ENCODE results near the gene CEP112.

CEP112 gene

GRCh38 chr17:65730711-65731169 is 461.2 kb downstream of the CEP112 start:
- Histone ChIP-seq H3K36me3 (ENCODE audit: control insufficient read depth in 1 of 2, insufficient read depth in 2 of 2, low read length in 2 of 2) (no peaks in the 10 kb centered on the region), H3K23ac (ENCODE audit: low read length) (no peak overlapping the region), H2AK5ac (ENCODE audit: low read length) (no peak overlapping the region), H3K79me1 (ENCODE audit: low read length) (no peaks in the 10 kb centered on the region), H3K4me3 (ENCODE audit: low read depth, low read length) (no peak overlapping the region), H3K27ac (ENCODE audit: low read depth, low read length) (no peak overlapping the region), H3K14ac (ENCODE audit: low read length) (no peak overlapping the region), H3K4me1 (ENCODE audit: control insufficient read depth in 1 of 2, insufficient read depth in 2 of 2, low read length in 2 of 2) (no peaks in the 10 kb centered on the region), H3K4me2 (ENCODE audit: low read length) (no peak overlapping the region), H2BK120ac (ENCODE audit: insufficient read depth, low read length, poor library complexity) (no peak overlapping the region), H2BK5ac (ENCODE audit: low read depth, low read length, poor library complexity) (no peak overlapping the region), H3K9me3 (ENCODE audit: insufficient read depth, low read depth, low read length) (no peaks in the 10 kb centered on the region), H4K91ac (ENCODE audit: low read depth, low read length) (no peak overlapping the region), H3K9ac (ENCODE audit: low read length) (no peak overlapping the region), H3K79me2 (ENCODE audit: control insufficient read depth, insufficient read depth, low read length, poor library complexity) (no peaks in the 10 kb centered on the region), H3K27me3 (ENCODE audit: insufficient read depth, low read length) (no peaks in the 10 kb centered on the region), H2AFZ (ENCODE audit: insufficient read depth, low read length, poor library complexity) (no peak overlapping the region), H3K4ac (ENCODE audit: low read depth, low read length) (no peak overlapping the region), H2BK12ac (ENCODE audit: low read length) (no peak overlapping the region), H4K12ac (ENCODE audit: low read depth, low read length) (no peak overlapping the region), H3K18ac (ENCODE audit: low read length) (no peak overlapping the region), H4K8ac (ENCODE audit: low read depth, low read length) (no peak overlapping the region)
- no peak for DNase-seq
- WGBS (ENCODE audit: extremely low coverage, insufficient coverage, insufficient read length), result no CpG with 5 or more reads among the region's 3 CpGs

- Histone ChIP-seq H3K79me2 (ENCODE audit: control insufficient read depth, insufficient read depth, low read length, poor library complexity) (no peaks in the 10 kb centered on the region), H2BK5ac (ENCODE audit: low read depth, low read length, poor library complexity) (no peak overlapping the region), H4K12ac (ENCODE audit: low read depth, low read length) (no peak overlapping the region)
Measured at GRCh38 chr17:65729207-65729606, 462.7 kb downstream of the CEP112 start.

DNA sequence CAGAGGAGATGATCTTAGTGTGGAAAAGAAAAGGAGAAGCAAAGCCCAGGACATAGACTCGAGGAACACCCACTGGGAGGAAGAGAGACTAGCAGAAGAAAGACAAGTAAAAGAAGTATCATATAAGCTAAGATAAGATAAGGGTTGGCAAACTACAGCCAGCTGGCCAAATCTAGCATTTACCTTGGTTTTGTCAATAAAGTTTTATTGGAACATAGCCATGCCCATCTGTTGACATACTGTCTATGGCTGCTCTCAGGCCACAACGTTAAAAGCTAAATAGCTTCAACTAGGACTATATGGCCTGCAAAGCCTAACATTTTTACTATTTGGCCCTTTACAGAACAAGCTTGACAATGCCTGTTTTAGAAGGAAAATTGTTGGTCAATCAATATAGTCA is 464.1 kb downstream of the CEP112 start:
- Histone ChIP-seq H3K4me2 (ENCODE audit: low read length) (no peak overlapping the region), H2BK12ac (ENCODE audit: low read length) (no peak overlapping the region), H3K9ac (ENCODE audit: low read length) (no peak overlapping the region), H3K23ac (ENCODE audit: low read length) (no peak overlapping the region), H3K27ac (ENCODE audit: low read depth, low read length) (no peak overlapping the region), H3K27me3 (ENCODE audit: insufficient read depth, low read length) (no peaks in the 10 kb centered on the region), H4K91ac (ENCODE audit: low read depth, low read length) (no peak overlapping the region), H2BK120ac (ENCODE audit: insufficient read depth, low read length, poor library complexity) (no peak overlapping the region), H2BK5ac (ENCODE audit: low read depth, low read length, poor library complexity) (no peak overlapping the region), H3K79me2 (ENCODE audit: control insufficient read depth, insufficient read depth, low read length, poor library complexity) (no peaks in the 10 kb centered on the region), H3K18ac (ENCODE audit: low read length) (no peak overlapping the region), H4K12ac (ENCODE audit: low read depth, low read length) (no peak overlapping the region), H2AFZ (ENCODE audit: insufficient read depth, low read length, poor library complexity) (no peak overlapping the region), H3K4me3 (ENCODE audit: low read depth, low read length) (no peak overlapping the region), H3K4ac (ENCODE audit: low read depth, low read length) (no peak overlapping the region), H3K14ac (ENCODE audit: low read length) (no peak overlapping the region), H3K79me1 (ENCODE audit: low read length) (no peaks in the 10 kb centered on the region), H3K36me3 (ENCODE audit: control insufficient read depth in 1 of 2, insufficient read depth in 2 of 2, low read length in 2 of 2) (no peaks in the 10 kb centered on the region), H2AK5ac (ENCODE audit: low read length) (no peak overlapping the region), H3K9me3 (ENCODE audit: insufficient read depth, low read depth, low read length) (no peaks in the 10 kb centered on the region), H3K4me1 (ENCODE audit: control insufficient read depth in 1 of 2, insufficient read depth in 2 of 2, low read length in 2 of 2) (no peaks in the 10 kb centered on the region), H4K8ac (ENCODE audit: low read depth, low read length) (no peak overlapping the region)
- WGBS (ENCODE audit: extremely low coverage, insufficient coverage, insufficient read length), result no CpG with 5 or more reads among the region's 2 CpGs
- no peak for DNase-seq

More at GRCh38 chr17:65729207-65729606, 462.7 kb downstream of the CEP112 start:
- WGBS (ENCODE audit: extremely low coverage, insufficient coverage, insufficient read length), result no CpG with 5 or more reads among the region's 3 CpGs
- H3K18ac ChIP-seq (ENCODE audit: low read length), result no peak overlapping the region
- no peak overlapping the region for H2AK5ac ChIP-seq (ENCODE audit: low read length)
- no peak overlapping the region for H3K14ac ChIP-seq (ENCODE audit: low read length)
- H3K9me3 ChIP-seq (ENCODE audit: insufficient read depth, low read depth, low read length), result no peaks in the 10 kb centered on the region
- no peak overlapping the region for H3K9ac ChIP-seq (ENCODE audit: low read length)
- no peaks in the 10 kb centered on the region for H3K79me1 ChIP-seq (ENCODE audit: low read length)
- no peak overlapping the region for H2BK12ac ChIP-seq (ENCODE audit: low read length)
- H2AFZ ChIP-seq (ENCODE audit: insufficient read depth, low read length, poor library complexity), result no peak overlapping the region
- no peak overlapping the region for H2BK120ac ChIP-seq (ENCODE audit: insufficient read depth, low read length, poor library complexity)
- H3K23ac ChIP-seq (ENCODE audit: low read length), result no peak overlapping the region
- H3K4me2 ChIP-seq (ENCODE audit: low read length), result no peak overlapping the region
- no peaks in the 10 kb centered on the region for H3K4me1 ChIP-seq (ENCODE audit: control insufficient read depth in 1 of 2, insufficient read depth in 2 of 2, low read length in 2 of 2)
- DNase-seq, result no peak
- H3K4ac ChIP-seq (ENCODE audit: low read depth, low read length), result no peak overlapping the region
- H3K36me3 ChIP-seq (ENCODE audit: control insufficient read depth in 1 of 2, insufficient read depth in 2 of 2, low read length in 2 of 2), result no peaks in the 10 kb centered on the region
- H3K27ac ChIP-seq (ENCODE audit: low read depth, low read length), result no peak overlapping the region
- H4K8ac ChIP-seq (ENCODE audit: low read depth, low read length), result no peak overlapping the region
- no peaks in the 10 kb centered on the region for H3K27me3 ChIP-seq (ENCODE audit: insufficient read depth, low read length)
- H3K4me3 ChIP-seq (ENCODE audit: low read depth, low read length), result no peak overlapping the region
- H4K91ac ChIP-seq (ENCODE audit: low read depth, low read length), result no peak overlapping the region

DNA sequence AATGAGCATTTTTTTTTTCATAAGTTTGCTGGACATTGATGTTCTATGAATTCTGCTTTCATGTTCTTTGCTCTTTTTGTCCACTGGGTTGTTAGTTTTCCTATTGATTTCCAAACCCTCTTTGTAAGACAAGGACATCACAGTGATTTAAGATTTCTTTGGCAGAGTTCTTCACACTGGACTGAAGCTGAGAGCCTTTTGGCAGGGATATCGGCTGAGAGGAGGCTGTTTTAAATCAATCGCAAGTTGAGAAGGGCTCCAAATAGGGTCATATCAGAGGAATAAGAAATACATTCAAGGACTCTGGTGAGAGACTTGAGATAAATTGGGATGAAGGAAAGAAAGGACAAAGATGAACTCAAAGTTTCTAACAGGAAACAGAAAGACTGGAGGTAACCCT is 464.7 kb downstream of the CEP112 start:
- no peak overlapping the region for H4K91ac ChIP-seq (ENCODE audit: low read depth, low read length)
- H3K79me2 ChIP-seq (ENCODE audit: control insufficient read depth, insufficient read depth, low read length, poor library complexity), result no peaks in the 10 kb centered on the region
- H2AFZ ChIP-seq (ENCODE audit: insufficient read depth, low read length, poor library complexity), result no peak overlapping the region
- H4K8ac ChIP-seq (ENCODE audit: low read depth, low read length), result no peak overlapping the region
- H2AK5ac ChIP-seq (ENCODE audit: low read length), result no peak overlapping the region
- H3K14ac ChIP-seq (ENCODE audit: low read length), result no peak overlapping the region
- no peak overlapping the region for H3K27ac ChIP-seq (ENCODE audit: low read depth, low read length)
- no peak overlapping the region for H3K18ac ChIP-seq (ENCODE audit: low read length)
- no peak overlapping the region for H3K9ac ChIP-seq (ENCODE audit: low read length)
- no peak overlapping the region for H2BK5ac ChIP-seq (ENCODE audit: low read depth, low read length, poor library complexity)
- no peak overlapping the region for H2BK12ac ChIP-seq (ENCODE audit: low read length)
- no peaks in the 10 kb centered on the region for H3K27me3 ChIP-seq (ENCODE audit: insufficient read depth, low read length)
- no peak overlapping the region for H3K4me2 ChIP-seq (ENCODE audit: low read length)
- DNase-seq, result no peak
- H3K79me1 ChIP-seq (ENCODE audit: low read length), result no peaks in the 10 kb centered on the region
- no peaks in the 10 kb centered on the region for H3K9me3 ChIP-seq (ENCODE audit: insufficient read depth, low read depth, low read length)
- WGBS (ENCODE audit: extremely low coverage, insufficient coverage, insufficient read length), result no CpG with 5 or more reads among the region's 2 CpGs
- no peak overlapping the region for H3K4me3 ChIP-seq (ENCODE audit: low read depth, low read length)
- H3K4me1 ChIP-seq (ENCODE audit: control insufficient read depth in 1 of 2, insufficient read depth in 2 of 2, low read length in 2 of 2), result no peaks in the 10 kb centered on the region
- no peak overlapping the region for H4K12ac ChIP-seq (ENCODE audit: low read depth, low read length)
- no peak overlapping the region for H3K23ac ChIP-seq (ENCODE audit: low read length)
- no peak overlapping the region for H2BK120ac ChIP-seq (ENCODE audit: insufficient read depth, low read length, poor library complexity)
- no peaks in the 10 kb centered on the region for H3K36me3 ChIP-seq (ENCODE audit: control insufficient read depth in 1 of 2, insufficient read depth in 2 of 2, low read length in 2 of 2)
- no peak overlapping the region for H3K4ac ChIP-seq (ENCODE audit: low read depth, low read length)
